ENCODE data around the gene COA6. TPM values are rescaled to one million over a fixed set of nuclear protein-coding genes. Genes with fewer than 3 reads are reported as not detected.

COA6 gene
- total and polyA plus RNA-seq, 9 donors = 28.4 to 33.4 (median 30.6) TPM

- Histone ChIP-seq H3K27ac (ENCODE audit: low read length) (no peak overlapping the region), H3K36me3 (ENCODE audit: control insufficient read depth, insufficient read depth, low read length) (peaks cover 27% of the 10 kb centered on the region), H3K4me1 (ENCODE audit: control insufficient read depth, insufficient read depth, low read length) (no peaks in the 10 kb centered on the region), H3K4me3 (ENCODE audit: low read length) (no peak overlapping the region), H3K9me3 (replicated peaks; ENCODE audit: control insufficient read depth, low read depth, low read length) (no peaks in the 10 kb centered on the region), H3K27me3 (ENCODE audit: control insufficient read depth, insufficient read depth, low read length) (no peaks in the 10 kb centered on the region)
- no peak for DNase-seq
- WGBS (ENCODE audit: insufficient coverage) = no CpG with 5 or more reads among the region's 4 CpGs
These were observed 58.0 kb downstream of the COA6 start for GRCh38 chr1:234431255-234431654.

GRCh38 chr1:234433563-234434285 is 60.5 kb downstream of the COA6 start:
- WGBS (ENCODE audit: insufficient coverage) = 100% methylated on average over 1 of the region's 1 CpG

More at GRCh38 chr1:234433563-234434285, 60.5 kb downstream of the COA6 start:
- Histone ChIP-seq H3K9me3 (replicated peaks; ENCODE audit: control insufficient read depth, low read depth, low read length) (no peaks in the 10 kb centered on the region), H3K4me3 (ENCODE audit: low read length) (no peak overlapping the region), H3K4me1 (ENCODE audit: control insufficient read depth, insufficient read depth, low read length) (no peaks in the 10 kb centered on the region), H3K36me3 (ENCODE audit: control insufficient read depth, insufficient read depth, low read length) (peaks cover 20% of the 10 kb centered on the region), H3K27me3 (ENCODE audit: control insufficient read depth, insufficient read depth, low read length) (no peaks in the 10 kb centered on the region), H3K27ac (ENCODE audit: low read length) (no peak overlapping the region)
- no peak for DNase-seq

Other genes starting within 250 kb of the COA6 start
- 16.2 TPM for gene TARBP1, start 105.7 kb downstream of the COA6 start, total RNA-seq
- 10 to 100 TPM; 14.6 to 48.3 (median 24.1) TPM for gene TARBP1, start 105.7 kb downstream of the COA6 start, polyA plus RNA-seq (ENCODE audit: insufficient read depth in 1 of 8, insufficient read length in 8 of 8, low replicate concordance in 1 of 8)
- gene IRF2BP2, start 236.7 kb downstream of the COA6 start, total RNA-seq = 61.4 TPM
- gene IRF2BP2, start 236.7 kb downstream of the COA6 start, polyA plus RNA-seq (ENCODE audit: insufficient read depth in 1 of 8, insufficient read length in 8 of 8, low replicate concordance in 1 of 8) = 10 to 100 TPM; 59.9 to 93.0 (median 76.2) TPM

Data from muscle of leg (tissue), 11 donors.